ENCODE data around the gene ST6GAL2. TPM values are rescaled to one million over a fixed set of nuclear protein-coding genes. Genes with fewer than 3 reads are reported as not detected.

The ST6GAL2 gene
- polyA plus RNA-seq, 1 donor (not counting 4 experiments of a cell fraction or from before 2014, with no cell fraction given) = 0.14 TPM

DNA sequence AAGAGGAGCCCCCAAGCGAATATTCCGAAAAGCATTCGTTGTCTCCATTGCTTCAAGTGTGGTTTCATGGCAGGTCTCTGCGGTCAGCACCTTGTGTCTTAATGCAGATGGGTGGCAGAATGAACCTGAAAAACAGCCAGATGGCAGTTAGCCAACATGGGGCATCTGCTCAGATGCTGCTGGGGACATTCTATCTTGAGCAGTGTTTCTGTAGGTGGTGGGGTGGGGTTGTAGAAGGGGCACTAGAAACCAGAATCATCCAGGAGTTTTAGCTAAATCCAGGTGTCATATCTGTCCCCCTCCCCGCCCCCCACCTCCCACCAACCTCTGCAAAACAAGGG is 42.1 kb downstream of the ST6GAL2 start:
- H2AFZ ChIP-seq (ENCODE audit: control insufficient read depth, low read length) = no peak overlapping the region
- H3K27me3 ChIP-seq (ENCODE audit: control insufficient read depth, extremely low read depth, insufficient read depth, low read length) = no peaks in the 10 kb centered on the region
- no peaks in the 10 kb centered on the region for H4K20me1 ChIP-seq (ENCODE audit: control insufficient read depth, extremely low read depth, insufficient read depth, low read length)
- H3K79me2 ChIP-seq (ENCODE audit: control insufficient read depth, insufficient read depth, low read length) = no peaks in the 10 kb centered on the region
- no peak for DNase-seq (ENCODE audit: low read depth, low spot score)
- no peak overlapping the region for H3K9ac ChIP-seq (ENCODE audit: control insufficient read depth, extremely low read depth, insufficient read depth, low read length)
- H3K4me3 ChIP-seq (ENCODE audit: control insufficient read depth in 2 of 3, extremely low read depth in 1 of 3, insufficient read depth in 2 of 3, low read depth in 1 of 3, low read length in 3 of 3) = no peak overlapping the region
- H3K27ac ChIP-seq (ENCODE audit: control insufficient read depth, insufficient read depth, low read length) = no peak overlapping the region
- H3K9me1 ChIP-seq (ENCODE audit: control insufficient read depth, extremely low read depth, insufficient read depth, low read length) = no peaks in the 10 kb centered on the region
- H3K4me2 ChIP-seq (ENCODE audit: control insufficient read depth, extremely low read depth, insufficient read depth, low read depth, low read length) = no peak overlapping the region
- TF ChIP-seq, protein P1, sequence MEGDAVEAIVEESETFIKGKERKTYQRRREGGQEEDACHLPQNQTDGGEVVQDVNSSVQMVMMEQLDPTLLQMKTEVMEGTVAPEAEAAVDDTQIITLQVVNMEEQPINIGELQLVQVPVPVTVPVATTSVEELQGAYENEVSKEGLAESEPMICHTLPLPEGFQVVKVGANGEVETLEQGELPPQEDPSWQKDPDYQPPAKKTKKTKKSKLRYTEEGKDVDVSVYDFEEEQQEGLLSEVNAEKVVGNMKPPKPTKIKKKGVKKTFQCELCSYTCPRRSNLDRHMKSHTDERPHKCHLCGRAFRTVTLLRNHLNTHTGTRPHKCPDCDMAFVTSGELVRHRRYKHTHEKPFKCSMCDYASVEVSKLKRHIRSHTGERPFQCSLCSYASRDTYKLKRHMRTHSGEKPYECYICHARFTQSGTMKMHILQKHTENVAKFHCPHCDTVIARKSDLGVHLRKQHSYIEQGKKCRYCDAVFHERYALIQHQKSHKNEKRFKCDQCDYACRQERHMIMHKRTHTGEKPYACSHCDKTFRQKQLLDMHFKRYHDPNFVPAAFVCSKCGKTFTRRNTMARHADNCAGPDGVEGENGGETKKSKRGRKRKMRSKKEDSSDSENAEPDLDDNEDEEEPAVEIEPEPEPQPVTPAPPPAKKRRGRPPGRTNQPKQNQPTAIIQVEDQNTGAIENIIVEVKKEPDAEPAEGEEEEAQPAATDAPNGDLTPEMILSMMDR (optimal IDR thresholded peaks at IDR 0.05 in 1 of 3, IDR thresholded peaks at IDR 0.05 in 1 of 3, conservative IDR thresholded peaks at IDR 0.05 in 1 of 3; ENCODE audit: extremely low read depth in 1 of 3, insufficient read depth in 2 of 3, low read length in 3 of 3) = no peak
- TF ChIP-seq EZH2 (IDR thresholded peaks at IDR 0.05; ENCODE audit: low read length) = no peak
- H3K4me1 ChIP-seq (ENCODE audit: control insufficient read depth, extremely low read depth, insufficient read depth, low read length) = no peaks in the 10 kb centered on the region
- no peaks in the 10 kb centered on the region for H3K9me3 ChIP-seq (ENCODE audit: control insufficient read depth, low read depth, low read length)
- H3K36me3 ChIP-seq (ENCODE audit: control insufficient read depth in 2 of 2, extremely low read depth in 1 of 2, insufficient read depth in 2 of 2, low read length in 2 of 2) = no peaks in the 10 kb centered on the region
- FAIRE-seq = no peak
- dilution Hi-C loops (cut with MboI; ENCODE audit: extremely low pct_ligation_motif_present, low sequenced_read_pairs) = no loop called here

DNA sequence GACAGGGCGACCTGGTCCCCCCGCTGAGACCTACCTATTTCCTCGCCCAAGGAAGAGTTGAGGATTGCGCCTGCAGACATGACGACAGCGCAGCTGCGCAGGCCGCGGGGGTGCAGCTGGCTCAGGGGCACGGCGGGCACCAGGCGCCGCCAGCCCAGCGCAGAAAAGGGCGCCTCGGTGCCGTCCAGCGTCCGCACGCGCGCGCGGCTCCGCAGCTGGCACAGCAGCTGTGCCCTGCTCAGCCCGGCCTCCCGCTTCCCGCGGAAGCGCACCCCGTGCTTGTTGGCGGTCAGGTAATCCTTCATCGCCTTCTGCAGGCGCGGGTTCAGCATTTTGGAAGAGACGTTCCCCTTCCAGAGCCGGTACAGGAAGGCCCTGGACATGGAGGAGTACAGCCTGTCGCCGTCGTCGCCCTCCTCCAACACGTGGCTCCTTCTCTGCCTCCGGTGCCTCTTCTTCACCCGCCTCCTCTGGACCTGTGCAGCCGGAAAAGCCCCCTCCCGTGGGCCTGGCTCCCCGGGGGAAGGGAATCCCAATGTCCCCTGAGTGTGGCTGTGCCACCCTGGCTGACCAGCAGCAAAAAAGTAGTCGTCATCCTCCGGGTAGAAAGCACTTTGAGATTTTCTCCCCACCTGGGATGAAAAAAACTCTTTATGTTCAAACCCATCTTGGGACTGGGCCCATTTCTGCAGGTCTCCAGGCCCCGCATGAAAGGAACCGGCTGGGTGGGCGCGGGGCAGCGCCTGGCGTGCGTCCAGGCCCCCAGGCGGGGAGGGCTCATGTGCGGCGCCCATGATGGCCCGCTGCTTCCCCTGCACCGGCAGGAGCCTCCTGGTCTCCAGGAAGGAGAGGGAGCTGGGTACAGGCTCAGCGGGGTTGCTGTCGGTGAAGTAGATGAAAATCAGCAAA is 42.7 kb downstream of the ST6GAL2 start:
- Histone ChIP-seq H3K36me3 (ENCODE audit: control insufficient read depth in 2 of 2, extremely low read depth in 1 of 2, insufficient read depth in 2 of 2, low read length in 2 of 2) (no peaks in the 10 kb centered on the region), H3K79me2 (ENCODE audit: control insufficient read depth, insufficient read depth, low read length) (no peaks in the 10 kb centered on the region), H3K9me3 (ENCODE audit: control insufficient read depth, low read depth, low read length) (no peaks in the 10 kb centered on the region), H2AFZ (ENCODE audit: control insufficient read depth, low read length) (no peak overlapping the region), H3K9me1 (ENCODE audit: control insufficient read depth, extremely low read depth, insufficient read depth, low read length) (no peaks in the 10 kb centered on the region), H4K20me1 (ENCODE audit: control insufficient read depth, extremely low read depth, insufficient read depth, low read length) (no peaks in the 10 kb centered on the region), H3K4me1 (ENCODE audit: control insufficient read depth, extremely low read depth, insufficient read depth, low read length) (no peaks in the 10 kb centered on the region), H3K27ac (ENCODE audit: control insufficient read depth, insufficient read depth, low read length) (no peak overlapping the region), H3K4me2 (ENCODE audit: control insufficient read depth, extremely low read depth, insufficient read depth, low read depth, low read length) (no peak overlapping the region), H3K27me3 (ENCODE audit: control insufficient read depth, extremely low read depth, insufficient read depth, low read length) (no peaks in the 10 kb centered on the region), H3K4me3 (ENCODE audit: control insufficient read depth in 2 of 3, extremely low read depth in 1 of 3, insufficient read depth in 2 of 3, low read depth in 1 of 3, low read length in 3 of 3) (no peak overlapping the region), H3K9ac (ENCODE audit: control insufficient read depth, extremely low read depth, insufficient read depth, low read length) (no peak overlapping the region)
- DNase-seq (ENCODE audit: low read depth, low spot score) (no peak), FAIRE-seq (no peak)
- TF ChIP-seq, protein P1 (optimal IDR thresholded peaks at IDR 0.05 in 1 of 3, IDR thresholded peaks at IDR 0.05 in 1 of 3, conservative IDR thresholded peaks at IDR 0.05 in 1 of 3; ENCODE audit: extremely low read depth in 1 of 3, insufficient read depth in 2 of 3, low read length in 3 of 3) = no peak
- TF ChIP-seq EZH2 (IDR thresholded peaks at IDR 0.05; ENCODE audit: low read length) = no peak
- dilution Hi-C loops (cut with MboI; ENCODE audit: extremely low pct_ligation_motif_present, low sequenced_read_pairs) = no loop called here

Data from keratinocyte (primary cell).